Measurements from ENCODE around the gene ZC3HAV1. TPM values are rescaled to one million over a fixed set of nuclear protein-coding genes. Genes with fewer than 3 reads are reported as not detected.

ZC3HAV1 gene
- total and polyA plus RNA-seq, 10 of the 15 experiments (the other 5 are each of a cell fraction or from before 2014, with no cell fraction given), result 18.5 to 55.3 (median 44.7) TPM

DNA sequence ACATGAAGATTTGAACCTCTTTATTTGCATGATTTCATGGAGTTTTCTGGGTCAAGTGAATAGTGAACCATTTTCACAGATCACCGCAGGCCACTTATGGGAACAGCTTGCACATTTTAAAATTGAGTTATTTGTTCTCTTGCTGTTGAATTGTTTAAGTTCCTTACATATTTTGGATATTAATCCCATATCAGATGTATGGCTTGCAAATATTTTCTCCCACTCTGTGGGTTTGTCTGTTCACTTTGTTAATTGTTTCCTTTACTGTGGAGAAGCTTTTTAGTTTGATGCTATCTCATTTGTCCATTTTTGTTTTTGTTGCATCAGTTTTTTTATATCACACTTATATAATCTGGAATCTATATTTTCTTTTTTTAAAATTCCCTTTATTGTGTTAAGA lies 59.6 kb downstream of the ZC3HAV1 start:
- no peaks in the 10 kb centered on the region for H3K9me3 ChIP-seq (replicated peaks; ENCODE audit: control insufficient read depth, insufficient read depth, low read length)
- H3K27me3 ChIP-seq (replicated peaks in 1 of 2; ENCODE audit: control insufficient read depth in 2 of 2, insufficient read depth in 2 of 2, low read length in 1 of 2), result no peaks in the 10 kb centered on the region
- H2AFZ ChIP-seq (ENCODE audit: control insufficient read depth, low read depth, low read length), result no peak overlapping the region
- no peak overlapping the region for H3K27ac ChIP-seq (ENCODE audit: control insufficient read depth, insufficient read depth)
- H3K4me3 ChIP-seq, result no peak overlapping the region
- no peak for TF ChIP-seq BRCA1 (IDR thresholded peaks at IDR 0.05; ENCODE audit: low read depth, low read length)
- H3K36me3 ChIP-seq (ENCODE audit: control insufficient read depth in 2 of 2, insufficient read depth in 2 of 2, low read length in 1 of 2), result peaks cover 18 to 42% of the 10 kb centered on the region in 2 experiments
- H3K9ac ChIP-seq (ENCODE audit: control insufficient read depth, insufficient read depth, low read length), result no peak overlapping the region
- in situ Hi-C loops (cut with MboI) (no loop called here), intact Hi-C loops (cut with micrococcal nuclease; ENCODE audit: unreplicated experiment) (no loop called here)
- H3K4me1 ChIP-seq (ENCODE audit: control insufficient read depth, insufficient read depth, low read length), result no peaks in the 10 kb centered on the region; the same call in 1 of the 2 replicates
- ChIA-PET SMC1A (ENCODE audit: uncharacterized antibody, unreplicated experiment) (interaction anchor here (2.1 kb wide), 1 partner anchor 11 kb away, joined by 5 read pairs; no protein-coding TSS in a partner anchor), CTCF (interaction anchor here (1.2 to 3.2 kb wide), 3 partner anchors 8 to 25 kb away, joined by 3 to 13 read pairs (median 5); no protein-coding TSS in a partner anchor), POLR2A (no interaction called here), RAD21 (ENCODE audit: unreplicated experiment) (no interaction called here)
- no TSS peak for BruUV-seq (replicated peaks)
- ATAC-seq, result no peak
- no peaks in the 10 kb centered on the region for H3K79me2 ChIP-seq (ENCODE audit: control insufficient read depth, insufficient read depth, low read length)
- no peak for FAIRE-seq
- WGBS (ENCODE audit: insufficient coverage, insufficient replicate concordance, low lambda C conversion rate, missing lambda C conversion rate), result 100% methylated on average over 1 of the region's 1 CpG
- H4K20me1 ChIP-seq (ENCODE audit: control insufficient read depth, insufficient read depth), result no peaks in the 10 kb centered on the region
- no peak overlapping the region for H3K4me2 ChIP-seq (ENCODE audit: control insufficient read depth, insufficient read depth)
- no peak for DNase-seq (ENCODE audit: low read depth, low spot score)

DNA sequence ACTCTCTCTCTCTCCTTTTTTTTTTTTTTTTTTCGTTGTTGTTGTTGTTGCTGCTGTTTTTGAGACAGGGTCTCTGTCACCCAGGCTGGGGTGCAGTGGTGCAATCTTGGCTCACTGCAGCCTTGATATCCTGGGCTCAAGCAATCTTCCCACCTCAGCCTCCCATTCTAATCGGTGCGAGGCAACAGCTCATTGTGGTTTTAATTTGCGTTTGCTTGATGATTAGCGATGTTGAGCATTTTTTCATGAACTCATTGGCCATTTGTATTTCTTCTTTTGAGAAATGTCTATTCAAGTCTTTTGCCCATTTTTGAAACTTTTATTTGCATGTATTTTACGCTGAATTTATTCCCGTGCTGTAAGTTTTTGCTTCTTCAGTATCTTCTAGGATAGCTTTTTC lies 60.4 kb downstream of the ZC3HAV1 start:
- in situ Hi-C loops (cut with MboI), result no loop called here
- ATAC-seq (no peak), DNase-seq (ENCODE audit: low read depth, low spot score) (no peak), FAIRE-seq (no peak)
- Histone ChIP-seq H4K20me1 (ENCODE audit: control insufficient read depth, insufficient read depth) (no peaks in the 10 kb centered on the region), H3K36me3 (ENCODE audit: control insufficient read depth in 2 of 2, insufficient read depth in 2 of 2, low read length in 1 of 2) (peaks cover 11 to 36% of the 10 kb centered on the region in 2 experiments), H3K4me2 (ENCODE audit: control insufficient read depth, insufficient read depth) (no peak overlapping the region), H3K27ac (ENCODE audit: control insufficient read depth, insufficient read depth) (no peak overlapping the region), H2AFZ (ENCODE audit: control insufficient read depth, low read depth, low read length) (no peak overlapping the region), H3K9me3 (replicated peaks; ENCODE audit: control insufficient read depth, insufficient read depth, low read length) (no peaks in the 10 kb centered on the region), H3K27me3 (replicated peaks in 1 of 2; ENCODE audit: control insufficient read depth in 2 of 2, insufficient read depth in 2 of 2, low read length in 1 of 2) (no peaks in the 10 kb centered on the region), H3K4me1 (ENCODE audit: control insufficient read depth, insufficient read depth, low read length) (peaks cover 4% of the 10 kb centered on the region; the same call in 1 of the 2 replicates), H3K79me2 (ENCODE audit: control insufficient read depth, insufficient read depth, low read length) (no peaks in the 10 kb centered on the region), H3K4me3 (no peak overlapping the region), H3K9ac (ENCODE audit: control insufficient read depth, insufficient read depth, low read length) (no peak overlapping the region)
- POLR2A ChIA-PET, result interaction anchor here (0.5 kb wide), 1 partner anchor 394 kb away, joined by 3 read pairs; no protein-coding TSS in a partner anchor
- 92% methylated on average over 6 of the region's 7 CpGs for WGBS (ENCODE audit: insufficient coverage, insufficient replicate concordance, low lambda C conversion rate, missing lambda C conversion rate)
- no TSS peak for BruUV-seq (replicated peaks)
- intact Hi-C loops (cut with micrococcal nuclease; ENCODE audit: unreplicated experiment), result no loop called here
- SMC1A ChIA-PET (ENCODE audit: uncharacterized antibody, unreplicated experiment), result interaction anchor here (2.1 kb wide), 1 partner anchor 12 kb away, joined by 5 read pairs; no protein-coding TSS in a partner anchor
- CTCF ChIA-PET, result interaction anchor here (3.2 kb wide), 1 partner anchor 26 kb away, joined by 13 read pairs; no protein-coding TSS in a partner anchor
- TF ChIP-seq POLR2AphosphoS5 (IDR thresholded peaks at IDR 0.05; ENCODE audit: low read length) (no peak), EED (IDR thresholded peaks at IDR 0.05; ENCODE audit: low read depth) (no peak), SP1 (IDR thresholded peaks at IDR 0.05; ENCODE audit: low read depth, low read length) (no peak), BACH1 (IDR thresholded peaks at IDR 0.05; ENCODE audit: borderline replicate concordance) (no peak)
- RAD21 ChIA-PET (ENCODE audit: unreplicated experiment), result interaction anchor here (0.7 kb wide), 1 partner anchor 1827 kb away, joined by 6 read pairs; no protein-coding TSS in a partner anchor

Data from GM12878 (cell line).